HCT116 (cell line): Measurements from ENCODE around the gene NGRN. TPM values are rescaled to one million over a fixed set of nuclear protein-coding genes. Genes with fewer than 3 reads are reported as not detected.

ENCODE experiments used
- ATAC-seq: fragments of 200-7000 bp; cut with Tn5 transposase; 2 replicates; pipeline ENCODE4 v1.9.1; 2020; ENCODE audit warnings: mild to moderate bottlenecking, moderate library complexity
- BruUV-seq: library from RNA; stranded (reverse); fragments of 400-500 nt; replicated peaks from 2 replicates; lab custom pipeline; 2021; lab: Mats Ljungman, UMichigan
- CTCF ChIA-PET: fragments of 300-600 bp; sonication (Branson Sonifier 250); formaldehyde crosslinking; loops from one replicate; lab custom pipeline; 2021; ENCODE audit warnings: antibody characterized with exemption; lab: Charles Lee
- POLR2A ChIA-PET: fragments of 300-600, 350-600 bp; sonication (Branson Sonifier 250); formaldehyde crosslinking; loops from one replicate; lab custom pipeline; 2021; ENCODE audit warnings: antibody characterized with exemption; lab: Charles Lee
- RAD21 ChIA-PET, 2 experiments: fragments of 300-600 bp; sonication (Branson Sonifier 250); formaldehyde crosslinking; loops; one replicate each; lab custom pipeline; 2023; ENCODE audit warnings: low total read pairs in 2 of 2; ENCODE audit not compliant: uncharacterized antibody in 2 of 2, unreplicated experiment in 2 of 2, low non-redundant PET in 1 of 2; lab: Charles Lee
- DNase-seq: peaks from one replicate; pipeline ENCODE4 v3.0.0-alpha.2; 2010; ENCODE audit warnings: low read depth, low spot score
- H2AFZ ChIP-seq: fragments of 200-600 bp; shearing (Covaris generic), sonication (generic); 2 replicates; pipeline ENCODE4 v1.6.1; 2017; ENCODE audit warnings: low read depth, mixed run types, mixed read lengths, antibody characterized with exemption, low read length; ENCODE audit not compliant: poor library complexity, severe bottlenecking
- H3K27ac ChIP-seq: 2 replicates; pipeline ENCODE4 v1.5.1; 2012; ENCODE audit warnings: low read depth, low read length
- H3K27me3 ChIP-seq: fragments of 200-600 bp; sonication (generic); 2 replicates; pipeline ENCODE4 v1.6.1; 2016; ENCODE audit warnings: mixed run types, low read length, mixed read lengths; ENCODE audit not compliant: insufficient read depth
- H3K36me3 ChIP-seq, 2 experiments: fragments of 200-500 bp in 1 of 2; fragments of 200-600 bp in 1 of 2; sonication (Bioruptor generic) in 1 of 2; sonication (generic) in 1 of 2; 2 replicates each; pipeline versions ENCODE4 v1.5.1 to v1.6.1; 2014 to 2016; ENCODE audit warnings: low read length in 2 of 2, inconsistent platforms in 1 of 2, mixed read lengths in 1 of 2, mixed run types in 1 of 2; ENCODE audit not compliant: insufficient read depth in 2 of 2, control insufficient read depth in 1 of 2
- H3K4me1 ChIP-seq, 2 experiments: fragments of 200-600 bp in 1 of 2; sonication (generic) in 1 of 2; 2 replicates each; pipeline versions ENCODE4 v1.5.1 to v1.6.1; 2012 to 2017; ENCODE audit warnings: low read length in 2 of 2, inconsistent platforms in 1 of 2, mild to moderate bottlenecking in 1 of 2, mixed read lengths in 1 of 2, mixed run types in 1 of 2, moderate library complexity in 1 of 2; ENCODE audit not compliant: insufficient read depth in 2 of 2, control insufficient read depth in 1 of 2
- H3K4me2 ChIP-seq: fragments of 200-600 bp; sonication (generic); 2 replicates; pipeline ENCODE4 v1.6.1; 2017; ENCODE audit warnings: mixed run types, low read length, mixed read lengths
- H3K4me3 ChIP-seq, 2 experiments: fragments of 200-600 bp in 1 of 2; sonication (generic) in 1 of 2; replicated peaks in 1 of 2; 2 replicates each; pipeline ENCODE4 v1.5.1; 2011 to 2016; ENCODE audit warnings: low read length in 2 of 2, control low read depth in 1 of 2, low read depth in 1 of 2, mild to moderate bottlenecking in 1 of 2, mixed read lengths in 1 of 2, mixed run types in 1 of 2
- H3K79me2 ChIP-seq: fragments of 200-600 bp; sonication (generic); 2 replicates; pipeline ENCODE4 v1.6.1; 2017; ENCODE audit warnings: mild to moderate bottlenecking, mixed run types, low read length, moderate library complexity, mixed read lengths; ENCODE audit not compliant: insufficient read depth
- H3K9ac ChIP-seq: fragments of 200-600 bp; sonication (generic); 2 replicates; pipeline ENCODE4 v1.6.1; 2016; ENCODE audit warnings: low read length, mixed read lengths
- H3K9me2 ChIP-seq: fragments of 200-600 bp; sonication (generic), shearing (Covaris generic); 2 replicates; pipeline ENCODE4 v1.6.1; 2017; ENCODE audit warnings: mixed run types, mild to moderate bottlenecking, moderate library complexity; ENCODE audit not compliant: insufficient read depth
- H3K9me3 ChIP-seq, 2 experiments: fragments of 200-500 bp in 1 of 2; fragments of 200-600 bp in 1 of 2; sonication (Bioruptor generic) in 1 of 2; sonication (generic) in 1 of 2; 2 replicates each; pipeline ENCODE4 v1.6.1; 2014 to 2017; ENCODE audit warnings: low read length in 2 of 2, mixed read lengths in 2 of 2, inconsistent platforms in 1 of 2, low read depth in 1 of 2, mild to moderate bottlenecking in 1 of 2, mixed run types in 1 of 2, moderate library complexity in 1 of 2; ENCODE audit not compliant: control insufficient read depth in 1 of 2, insufficient read depth in 1 of 2
- H4K20me1 ChIP-seq: fragments of 200-600 bp; sonication (generic), shearing (Covaris generic); 2 replicates; pipeline ENCODE4 v1.6.1; 2017; ENCODE audit warnings: mixed run types, mild to moderate bottlenecking, moderate library complexity; ENCODE audit not compliant: insufficient read depth
- ELF1 ChIP-seq: IDR thresholded peaks from 2 replicates; pipeline ENCODE4 v1.6.1; 2012; ENCODE audit warnings: low read depth, borderline replicate concordance
- EZH2 ChIP-seq: fragments of 200-600 bp; sonication (generic); IDR thresholded peaks from 2 replicates; pipeline ENCODE4 v1.6.1; 2017; ENCODE audit warnings: antibody characterized with exemption, mixed run types
- FOSL1 ChIP-seq: IDR thresholded peaks from 2 replicates; pipeline ENCODE4 v1.6.1; 2012; ENCODE audit warnings: low read depth
- JUND ChIP-seq: IDR thresholded peaks from 2 replicates; pipeline ENCODE4 v1.6.1; 2012
- POLR2A ChIP-seq: IDR thresholded peaks from 2 replicates; pipeline ENCODE4 v1.7.0; 2011; ENCODE audit warnings: borderline replicate concordance; ENCODE audit not compliant: insufficient read depth, insufficient read length; ENCODE audit errors: extremely low read depth
- POLR2AphosphoS5 ChIP-seq: IDR thresholded peaks from 2 replicates; pipeline ENCODE4 v1.6.1; 2011; ENCODE audit warnings: mild to moderate bottlenecking, low read depth, low read length, moderate library complexity
- YY1 ChIP-seq: IDR thresholded peaks from 2 replicates; pipeline ENCODE4 v1.6.1; 2011; ENCODE audit warnings: low read length, low read depth, moderate library complexity, mild to moderate bottlenecking; ENCODE audit not compliant: insufficient replicate concordance; ENCODE audit errors: extremely low read depth
- ZFX ChIP-seq: fragments of 450-650 bp; IDR thresholded peaks from 2 replicates; pipeline ENCODE4 v1.6.1; 2017
- ZNF274 ChIP-seq: fragments of 200-500 bp; sonication (Bioruptor generic); IDR thresholded peaks from 2 replicates; pipeline ENCODE4 v1.6.1; 2014; ENCODE audit warnings: mild to moderate bottlenecking, low read depth, low read length, inconsistent platforms
- intact Hi-C: fragments of 100-400 bp; cut with micrococcal nuclease; formaldehyde crosslinking; loops from 2 replicates; pipeline ENCODE4 v1.10.0; 2022
- total RNA-seq: library from RNA; stranded (reverse); gene quantifications from one replicate; pipeline ENCODE4 v1.2.1, GENCODE V29; 2021; ENCODE audit not compliant: unreplicated experiment
- TF ChIP-seq, protein P1 (sequence below): IDR thresholded peaks from 2 replicates; pipeline ENCODE4 v1.6.1; 2012; ENCODE audit warnings: low read depth
- TF ChIP-seq, protein P2 (sequence below): IDR thresholded peaks from 2 replicates; pipeline ENCODE4 v1.6.1; 2012
- TF ChIP-seq, protein P3 (sequence below): IDR thresholded peaks from 2 replicates; pipeline ENCODE4 v1.6.1; 2012
- TF ChIP-seq, protein P4 (sequence below), 3 experiments: fragments of 200-600 bp in 1 of 3; sonication (generic) in 1 of 3; IDR thresholded peaks in 2 of 3; conservative IDR thresholded peaks in 1 of 3; 2 replicates each; pipeline ENCODE4 v1.5.1; 2012 to 2017; ENCODE audit warnings: low read depth in 2 of 3, low read length in 2 of 3, antibody characterized with exemption in 1 of 3, borderline replicate concordance in 1 of 3, control low read depth in 1 of 3, mild to moderate bottlenecking in 1 of 3, mixed read lengths in 1 of 3, mixed run types in 1 of 3, moderate library complexity in 1 of 3; ENCODE audit not compliant: insufficient read depth in 1 of 3

Gene NGRN
- total RNA-seq, 1 experiment from 2014 or later, result 72.7 TPM

DNA sequence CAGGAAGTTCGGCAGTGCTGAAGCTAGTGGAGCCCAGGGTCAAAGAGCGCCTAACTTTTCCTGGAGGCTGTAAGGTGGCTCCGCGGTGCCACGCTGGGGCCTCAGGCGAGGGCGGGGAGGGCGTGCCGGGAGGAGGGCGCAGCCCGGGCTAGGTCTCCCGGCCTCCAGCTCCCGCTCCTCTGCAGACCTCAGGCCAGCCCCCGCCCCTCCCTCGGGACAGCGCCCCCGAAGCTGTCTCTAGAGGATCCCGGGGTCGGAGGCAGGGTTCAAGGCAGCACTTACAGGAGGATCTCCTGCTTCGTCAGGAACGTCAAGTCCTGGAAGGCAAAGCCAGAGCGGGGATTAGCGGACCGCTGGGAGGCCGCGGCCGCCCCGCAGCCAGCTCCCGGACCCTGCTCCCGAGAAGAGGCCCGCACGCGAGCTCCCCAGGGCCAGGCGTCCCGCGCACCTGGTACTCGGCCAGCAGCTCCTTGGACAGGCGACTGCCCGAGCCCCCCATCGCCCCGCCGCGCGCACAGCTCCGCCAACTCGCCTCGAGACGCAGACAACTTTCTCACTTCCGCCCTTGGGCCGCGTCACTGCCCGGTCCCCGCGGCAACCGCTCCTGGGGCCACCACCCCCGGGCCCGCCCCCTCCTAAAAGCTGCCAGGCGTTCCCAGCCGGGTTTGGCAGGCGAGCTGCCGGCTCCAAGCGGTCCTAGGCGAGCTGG, 31.9 kb upstream of the NGRN start, which contains the start of gene CIB1:
Gene CIB1, minus strand, starts transcription at position 555 of the 709 bp plus-strand sequence. Its CDS starts 56 bp downstream, at position 499.
- Histone ChIP-seq H3K9ac (peak within 1 kb of the TSS; percentile 85), H3K9me2 (no peaks in the 10 kb centered on the region), H3K79me2 (peaks cover 15% of the 10 kb centered on the region), H3K27me3 (no peaks in the 10 kb centered on the region), H4K20me1 (no peaks in the 10 kb centered on the region), H3K4me1 (peaks cover 9 to 49% of the 10 kb centered on the region in 2 experiments; a peak in 3 of 4 replicates), H3K27ac (peak within 1 kb of the TSS; percentile 69), H3K9me3 (no peaks in the 10 kb centered on the region), H3K36me3 (peaks cover 11 to 27% of the 10 kb centered on the region in 2 experiments; a peak in 3 of 4 replicates), H3K4me2 (peak within 1 kb of the TSS; percentile 89), H2AFZ (no peak within 1 kb of the TSS), H3K4me3 (peak within 1 kb of the TSS; percentile 67 to 87)
- peak; percentile 92 for DNase-seq
- TF ChIP-seq, protein P1, sequence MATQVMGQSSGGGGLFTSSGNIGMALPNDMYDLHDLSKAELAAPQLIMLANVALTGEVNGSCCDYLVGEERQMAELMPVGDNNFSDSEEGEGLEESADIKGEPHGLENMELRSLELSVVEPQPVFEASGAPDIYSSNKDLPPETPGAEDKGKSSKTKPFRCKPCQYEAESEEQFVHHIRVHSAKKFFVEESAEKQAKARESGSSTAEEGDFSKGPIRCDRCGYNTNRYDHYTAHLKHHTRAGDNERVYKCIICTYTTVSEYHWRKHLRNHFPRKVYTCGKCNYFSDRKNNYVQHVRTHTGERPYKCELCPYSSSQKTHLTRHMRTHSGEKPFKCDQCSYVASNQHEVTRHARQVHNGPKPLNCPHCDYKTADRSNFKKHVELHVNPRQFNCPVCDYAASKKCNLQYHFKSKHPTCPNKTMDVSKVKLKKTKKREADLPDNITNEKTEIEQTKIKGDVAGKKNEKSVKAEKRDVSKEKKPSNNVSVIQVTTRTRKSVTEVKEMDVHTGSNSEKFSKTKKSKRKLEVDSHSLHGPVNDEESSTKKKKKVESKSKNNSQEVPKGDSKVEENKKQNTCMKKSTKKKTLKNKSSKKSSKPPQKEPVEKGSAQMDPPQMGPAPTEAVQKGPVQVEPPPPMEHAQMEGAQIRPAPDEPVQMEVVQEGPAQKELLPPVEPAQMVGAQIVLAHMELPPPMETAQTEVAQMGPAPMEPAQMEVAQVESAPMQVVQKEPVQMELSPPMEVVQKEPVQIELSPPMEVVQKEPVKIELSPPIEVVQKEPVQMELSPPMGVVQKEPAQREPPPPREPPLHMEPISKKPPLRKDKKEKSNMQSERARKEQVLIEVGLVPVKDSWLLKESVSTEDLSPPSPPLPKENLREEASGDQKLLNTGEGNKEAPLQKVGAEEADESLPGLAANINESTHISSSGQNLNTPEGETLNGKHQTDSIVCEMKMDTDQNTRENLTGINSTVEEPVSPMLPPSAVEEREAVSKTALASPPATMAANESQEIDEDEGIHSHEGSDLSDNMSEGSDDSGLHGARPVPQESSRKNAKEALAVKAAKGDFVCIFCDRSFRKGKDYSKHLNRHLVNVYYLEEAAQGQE, result no peak
- TF ChIP-seq, protein P2, sequence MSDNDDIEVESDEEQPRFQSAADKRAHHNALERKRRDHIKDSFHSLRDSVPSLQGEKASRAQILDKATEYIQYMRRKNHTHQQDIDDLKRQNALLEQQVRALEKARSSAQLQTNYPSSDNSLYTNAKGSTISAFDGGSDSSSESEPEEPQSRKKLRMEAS, result no peak
- TF ChIP-seq FOSL1 (no peak), POLR2AphosphoS5 (peak; percentile 66), YY1 (peak; percentile 36), POLR2A (no peak), EZH2 (no peak), ZNF274 (no peak), ZFX (peak; percentile 83; the same call in 1 of the 2 replicates), ELF1 (no peak), JUND (no peak)
- TF ChIP-seq, protein P3, sequence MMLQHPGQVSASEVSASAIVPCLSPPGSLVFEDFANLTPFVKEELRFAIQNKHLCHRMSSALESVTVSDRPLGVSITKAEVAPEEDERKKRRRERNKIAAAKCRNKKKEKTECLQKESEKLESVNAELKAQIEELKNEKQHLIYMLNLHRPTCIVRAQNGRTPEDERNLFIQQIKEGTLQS, result no peak
- TF ChIP-seq, protein P4, sequence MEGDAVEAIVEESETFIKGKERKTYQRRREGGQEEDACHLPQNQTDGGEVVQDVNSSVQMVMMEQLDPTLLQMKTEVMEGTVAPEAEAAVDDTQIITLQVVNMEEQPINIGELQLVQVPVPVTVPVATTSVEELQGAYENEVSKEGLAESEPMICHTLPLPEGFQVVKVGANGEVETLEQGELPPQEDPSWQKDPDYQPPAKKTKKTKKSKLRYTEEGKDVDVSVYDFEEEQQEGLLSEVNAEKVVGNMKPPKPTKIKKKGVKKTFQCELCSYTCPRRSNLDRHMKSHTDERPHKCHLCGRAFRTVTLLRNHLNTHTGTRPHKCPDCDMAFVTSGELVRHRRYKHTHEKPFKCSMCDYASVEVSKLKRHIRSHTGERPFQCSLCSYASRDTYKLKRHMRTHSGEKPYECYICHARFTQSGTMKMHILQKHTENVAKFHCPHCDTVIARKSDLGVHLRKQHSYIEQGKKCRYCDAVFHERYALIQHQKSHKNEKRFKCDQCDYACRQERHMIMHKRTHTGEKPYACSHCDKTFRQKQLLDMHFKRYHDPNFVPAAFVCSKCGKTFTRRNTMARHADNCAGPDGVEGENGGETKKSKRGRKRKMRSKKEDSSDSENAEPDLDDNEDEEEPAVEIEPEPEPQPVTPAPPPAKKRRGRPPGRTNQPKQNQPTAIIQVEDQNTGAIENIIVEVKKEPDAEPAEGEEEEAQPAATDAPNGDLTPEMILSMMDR (IDR thresholded peaks at IDR 0.05 in 2 of 3, conservative IDR thresholded peaks at IDR 0.05 in 1 of 3; ENCODE audit: borderline replicate concordance in 1 of 3, insufficient read depth in 1 of 3, low read depth in 2 of 3, low read length in 2 of 3), result peak in 1 of 3 experiments; percentile 37; a peak in 1 of 6 replicates
- CTCF ChIA-PET, result interaction anchor here (0.6 to 2.7 kb wide), 14 partner anchors 11 to 147 kb away, joined by 3 to 26 read pairs (median 4); partner anchors contain the start of gene TTLL13
- ATAC-seq, result peak; percentile 93
- intact Hi-C loops, result no loop called here
- POLR2A ChIA-PET, result interaction anchor here (0.5 to 1.9 kb wide), 14 partner anchors 11 to 340 kb away, joined by 3 to 9 read pairs (median 4); partner anchors contain the start of genes AP3S2, IDH2 and TTLL13
- BruUV-seq, result TSS peak; percentile 67
- RAD21 ChIA-PET, result interaction anchor here in 1 of 2 experiments (1.3 kb wide), 2 partner anchors 16 to 90 kb away, joined by 3 to 6 read pairs; no protein-coding TSS in a partner anchor
